ENCODE results near the gene CDHR5.

GRCh38 chr11:650482-650881, 25.7 kb upstream of the CDHR5 start:
- TF ChIP-seq CTCF (IDR thresholded peaks at IDR 0.05 in 4 of 5, conservative IDR thresholded peaks at IDR 0.05 in 1 of 5) = no peak
- TF ChIP-seq POLR2A (IDR thresholded peaks at IDR 0.05) = no peak

Measured in gastrocnemius medialis (tissue), 4 donors.